Stomach smooth muscle (tissue), 2 donors: ENCODE measurements around the gene MARCHF9.
A peak's percentile ranks its signal among the peaks of the same experiment; 100 is the strongest.
"Not testable (repeated sequence)": the region's sequence is repeated elsewhere in the genome, so short reads cannot be mapped to it uniquely, and the experiment has no call there.

Experiments used
- H3K27ac ChIP-seq: one replicate; pipeline ENCODE4 v1.7.0; 2013; ENCODE audit warnings: mild to moderate bottlenecking, low read length, inconsistent platforms
- H3K27me3 ChIP-seq, 2 donors: one replicate each; pipeline ENCODE4 v1.7.0; 2013; ENCODE audit warnings: low read length in 2 of 2; ENCODE audit not compliant: insufficient read depth in 2 of 2, control insufficient read depth in 1 of 2
- H3K36me3 ChIP-seq, 2 donors: one replicate each; pipeline ENCODE4 v1.7.0; 2013; ENCODE audit warnings: low read length in 2 of 2; ENCODE audit not compliant: control insufficient read depth in 2 of 2, insufficient read depth in 2 of 2
- H3K4me1 ChIP-seq: one replicate; pipeline ENCODE4 v1.7.0; 2013; ENCODE audit warnings: low read length; ENCODE audit not compliant: control insufficient read depth, insufficient read depth
- H3K4me3 ChIP-seq, 2 donors: one replicate each; pipeline ENCODE4 v1.7.0; 2013; ENCODE audit warnings: low read length in 2 of 2
- H3K9ac ChIP-seq, 2 donors: one replicate each; pipeline ENCODE4 v1.7.0; 2013; ENCODE audit warnings: low read length in 2 of 2, mild to moderate bottlenecking in 1 of 2
- H3K9me3 ChIP-seq, 2 donors: one replicate each; pipeline ENCODE4 v1.7.0; 2013; ENCODE audit warnings: low read length in 2 of 2; ENCODE audit not compliant: control insufficient read depth in 2 of 2
- donor health status: healthy.
- donor health status: Pancreatic carcinoma.

The MARCHF9 gene

GRCh38 chr12:57754411-57755193, at the start of gene MARCHF9:
Gene MARCHF9 (plus strand): TSS chr12:57755103. CDS start chr12:57755529, 426 bp downstream.
- Histone ChIP-seq H3K4me1 (peaks cover 29% of the 10 kb centered on the region), H3K9ac (peak within 1 kb of the TSS; percentile 51), H3K36me3 (peaks cover 21 to 27% of the 10 kb centered on the region in 2 donors), H3K9me3 (no peaks in the 10 kb centered on the region), H3K27me3 (no peaks in the 10 kb centered on the region), H3K4me3 (peak within 1 kb of the TSS; percentile 70 to 77), H3K27ac (no peak within 1 kb of the TSS)

- H3K27me3 ChIP-seq, result no peaks in the 10 kb centered on the region
- H3K4me3 ChIP-seq, result no peak overlapping the region
- no peaks in the 10 kb centered on the region for H3K4me1 ChIP-seq
- H3K27ac ChIP-seq, result no peak overlapping the region
- no peak overlapping the region for H3K9ac ChIP-seq
- peaks cover 6 to 7% of the 10 kb centered on the region in 2 donors for H3K36me3 ChIP-seq
- no peaks in the 10 kb centered on the region for H3K9me3 ChIP-seq
Observed at GRCh38 chr12:57707250-57707649, 47.7 kb upstream of the MARCHF9 start.

GRCh38 chr12:57708296-57708695, 46.6 kb upstream of the MARCHF9 start:
- Histone ChIP-seq H3K9ac (no peak overlapping the region), H3K4me3 (no peak overlapping the region), H3K36me3 (peaks cover 6% of the 10 kb centered on the region in 2 donors), H3K27ac (no peak overlapping the region), H3K4me1 (no peaks in the 10 kb centered on the region), H3K27me3 (no peaks in the 10 kb centered on the region), H3K9me3 (no peaks in the 10 kb centered on the region)

- H3K4me1 ChIP-seq, result no peaks in the 10 kb centered on the region
- no peaks in the 10 kb centered on the region for H3K27me3 ChIP-seq
- no peak overlapping the region for H3K9ac ChIP-seq
- H3K9me3 ChIP-seq, result no peaks in the 10 kb centered on the region
- peaks cover 20 to 31% of the 10 kb centered on the region in 2 donors for H3K36me3 ChIP-seq
- H3K27ac ChIP-seq, result no peak overlapping the region
- H3K4me3 ChIP-seq, result no peak overlapping the region
Observed at GRCh38 chr12:57712701-57713100, 42.2 kb upstream of the MARCHF9 start.

GRCh38 chr12:57713209-57713608, 41.7 kb upstream of the MARCHF9 start:
- no peak overlapping the region for H3K9ac ChIP-seq
- no peak overlapping the region for H3K27ac ChIP-seq
- no peaks in the 10 kb centered on the region for H3K27me3 ChIP-seq
- H3K9me3 ChIP-seq, result no peaks in the 10 kb centered on the region
- H3K4me1 ChIP-seq, result no peaks in the 10 kb centered on the region
- peaks cover 25 to 35% of the 10 kb centered on the region in 2 donors for H3K36me3 ChIP-seq
- no peak overlapping the region for H3K4me3 ChIP-seq

- H3K36me3 ChIP-seq, result peaks cover 41 to 51% of the 10 kb centered on the region in 2 donors
- H3K27ac ChIP-seq, H3K4me3 ChIP-seq, H3K27me3 ChIP-seq, H3K9ac ChIP-seq, H3K9me3 ChIP-seq, H3K4me1 ChIP-seq: not testable (repeated sequence)
Observed at GRCh38 chr12:57715036-57715748, 39.7 kb upstream of the MARCHF9 start.

GRCh38 chr12:57715786-57716185, 39.1 kb upstream of the MARCHF9 start:
- no peak overlapping the region for H3K4me3 ChIP-seq
- H3K36me3 ChIP-seq, result peaks cover 46 to 54% of the 10 kb centered on the region in 2 donors
- no peaks in the 10 kb centered on the region for H3K4me1 ChIP-seq
- no peak overlapping the region for H3K27ac ChIP-seq
- H3K9me3 ChIP-seq, result no peaks in the 10 kb centered on the region
- no peaks in the 10 kb centered on the region for H3K27me3 ChIP-seq
- H3K9ac ChIP-seq, result no peak overlapping the region

- Histone ChIP-seq H3K4me3 (no peak overlapping the region), H3K9me3 (no peaks in the 10 kb centered on the region), H3K4me1 (no peaks in the 10 kb centered on the region), H3K9ac (no peak overlapping the region), H3K27ac (no peak overlapping the region), H3K36me3 (peaks cover 52 to 54% of the 10 kb centered on the region in 2 donors), H3K27me3 (no peaks in the 10 kb centered on the region)
Observed at GRCh38 chr12:57716305-57716704, 38.6 kb upstream of the MARCHF9 start.

GRCh38 chr12:57717131-57717530, 37.8 kb upstream of the MARCHF9 start:
- Histone ChIP-seq H3K36me3 (peaks cover 54% of the 10 kb centered on the region in 2 donors), H3K9me3 (no peaks in the 10 kb centered on the region), H3K4me1 (no peaks in the 10 kb centered on the region), H3K9ac (no peak overlapping the region), H3K27me3 (no peaks in the 10 kb centered on the region), H3K27ac (no peak overlapping the region), H3K4me3 (no peak overlapping the region)

- Histone ChIP-seq H3K27me3 (no peaks in the 10 kb centered on the region), H3K27ac (no peak overlapping the region), H3K9ac (no peak overlapping the region), H3K4me1 (no peaks in the 10 kb centered on the region), H3K4me3 (no peak overlapping the region), H3K36me3 (peaks cover 54% of the 10 kb centered on the region in 2 donors), H3K9me3 (no peaks in the 10 kb centered on the region)
Observed at GRCh38 chr12:57717846-57718640, 36.9 kb upstream of the MARCHF9 start.
